SKM-1 (cell line): ENCODE data around the gene COPRS.
"Not testable (repeated sequence)": the region's sequence is repeated elsewhere in the genome, so short reads cannot be mapped to it uniquely, and the experiment has no call there.

Experiments
- DNase-seq: peaks from one replicate; lab custom pipeline; 2025; ENCODE audit not compliant: unreplicated experiment; lab: John Stamatoyannopoulos, UW

The COPRS gene

GRCh38 chr17:31809876-31810275 lies 49.2 kb downstream of the COPRS start:
- DNase-seq = not testable (repeated sequence)

GRCh38 chr17:31808521-31809050 lies 50.5 kb downstream of the COPRS start:
- no peak for DNase-seq

- DNase-seq = no peak
Observed at GRCh38 chr17:31807846-31808245, 51.2 kb downstream of the COPRS start.

GRCh38 chr17:31806921-31807320 lies 52.1 kb downstream of the COPRS start:
- no peak for DNase-seq

- peak; percentile 31 for DNase-seq
Observed at GRCh38 chr17:31803494-31804213, 55.4 kb downstream of the COPRS start.

GRCh38 chr17:31802502-31802901 lies 56.5 kb downstream of the COPRS start:
- DNase-seq = peak; percentile 82
